ENCODE measurements around the gene KDM5A.

DNA sequence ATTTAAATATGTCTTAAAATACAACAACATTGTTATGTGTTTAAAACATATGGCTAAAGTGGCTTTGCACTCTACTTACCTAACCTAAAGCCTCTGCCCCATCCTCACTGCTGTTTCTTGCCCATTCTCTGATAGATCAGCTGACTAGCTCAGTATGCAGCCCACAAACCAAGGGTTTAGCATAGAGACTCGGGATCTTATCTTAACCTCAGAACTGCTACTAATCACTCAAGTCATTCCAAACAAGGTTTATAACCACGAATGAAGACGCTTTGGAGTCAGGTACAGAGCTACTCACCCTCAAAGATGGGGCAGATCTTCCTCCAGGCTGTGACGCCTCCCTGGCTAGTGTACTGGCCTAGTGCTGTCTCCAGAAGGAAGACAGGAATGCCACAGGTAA, 145.7 kb downstream of the KDM5A start:
- TF ChIP-seq, protein P1, sequence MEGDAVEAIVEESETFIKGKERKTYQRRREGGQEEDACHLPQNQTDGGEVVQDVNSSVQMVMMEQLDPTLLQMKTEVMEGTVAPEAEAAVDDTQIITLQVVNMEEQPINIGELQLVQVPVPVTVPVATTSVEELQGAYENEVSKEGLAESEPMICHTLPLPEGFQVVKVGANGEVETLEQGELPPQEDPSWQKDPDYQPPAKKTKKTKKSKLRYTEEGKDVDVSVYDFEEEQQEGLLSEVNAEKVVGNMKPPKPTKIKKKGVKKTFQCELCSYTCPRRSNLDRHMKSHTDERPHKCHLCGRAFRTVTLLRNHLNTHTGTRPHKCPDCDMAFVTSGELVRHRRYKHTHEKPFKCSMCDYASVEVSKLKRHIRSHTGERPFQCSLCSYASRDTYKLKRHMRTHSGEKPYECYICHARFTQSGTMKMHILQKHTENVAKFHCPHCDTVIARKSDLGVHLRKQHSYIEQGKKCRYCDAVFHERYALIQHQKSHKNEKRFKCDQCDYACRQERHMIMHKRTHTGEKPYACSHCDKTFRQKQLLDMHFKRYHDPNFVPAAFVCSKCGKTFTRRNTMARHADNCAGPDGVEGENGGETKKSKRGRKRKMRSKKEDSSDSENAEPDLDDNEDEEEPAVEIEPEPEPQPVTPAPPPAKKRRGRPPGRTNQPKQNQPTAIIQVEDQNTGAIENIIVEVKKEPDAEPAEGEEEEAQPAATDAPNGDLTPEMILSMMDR (conservative IDR thresholded peaks at IDR 0.05 in 1 of 2, IDR thresholded peaks at IDR 0.05 in 1 of 2; ENCODE audit: low read depth in 1 of 2, low read length in 2 of 2): no peak
- TF ChIP-seq EZH2 (IDR thresholded peaks at IDR 0.05; ENCODE audit: low read length, missing control alignments): no peak

Measured in fibroblast of lung (primary cell).